Measurements from ENCODE around the gene RBM33.
"Not testable (repeated sequence)": the region's sequence is repeated elsewhere in the genome, so short reads cannot be mapped to it uniquely, and the experiment has no call there.

The RBM33 gene

GRCh38 chr7:155811895-155812761 is 167.7 kb downstream of the RBM33 start, which contains the start of gene SHH:
Gene SHH (minus strand): TSS chr7:155812463. CDS start chr7:155812122, 341 bp downstream.
- no peak for DNase-seq (ENCODE audit: low read depth, low spot score)
- no peak within 1 kb of the TSS for H3K27ac ChIP-seq

DNA sequence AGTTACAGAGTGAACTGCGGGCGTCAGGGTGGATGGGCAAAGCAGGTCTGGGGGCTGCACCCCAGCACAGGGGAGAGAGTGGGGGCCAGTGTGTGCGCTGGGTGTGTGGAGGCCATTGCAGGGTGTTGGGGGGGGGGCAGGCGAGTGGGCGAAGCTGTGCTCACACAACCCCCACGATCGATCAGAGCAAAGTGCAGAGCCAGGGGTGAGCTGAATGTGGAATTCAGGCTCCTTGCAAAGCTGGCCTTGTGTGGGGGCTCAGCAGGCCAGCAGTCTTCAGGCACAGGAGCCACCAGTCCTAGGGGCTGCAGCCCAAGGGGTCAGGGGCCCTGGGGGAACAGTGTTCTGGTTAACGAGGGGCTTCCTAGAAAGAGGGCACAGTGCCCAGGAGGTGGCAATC is 168.7 kb downstream of the RBM33 start:
- DNase-seq (ENCODE audit: low read depth, low spot score): no peak
- H3K27ac ChIP-seq: no peak overlapping the region

- no peak for DNase-seq (ENCODE audit: low read depth, low spot score)
- no peak overlapping the region for H3K27ac ChIP-seq
Observed at GRCh38 chr7:155813546-155814315, 169.3 kb downstream of the RBM33 start.

DNA sequence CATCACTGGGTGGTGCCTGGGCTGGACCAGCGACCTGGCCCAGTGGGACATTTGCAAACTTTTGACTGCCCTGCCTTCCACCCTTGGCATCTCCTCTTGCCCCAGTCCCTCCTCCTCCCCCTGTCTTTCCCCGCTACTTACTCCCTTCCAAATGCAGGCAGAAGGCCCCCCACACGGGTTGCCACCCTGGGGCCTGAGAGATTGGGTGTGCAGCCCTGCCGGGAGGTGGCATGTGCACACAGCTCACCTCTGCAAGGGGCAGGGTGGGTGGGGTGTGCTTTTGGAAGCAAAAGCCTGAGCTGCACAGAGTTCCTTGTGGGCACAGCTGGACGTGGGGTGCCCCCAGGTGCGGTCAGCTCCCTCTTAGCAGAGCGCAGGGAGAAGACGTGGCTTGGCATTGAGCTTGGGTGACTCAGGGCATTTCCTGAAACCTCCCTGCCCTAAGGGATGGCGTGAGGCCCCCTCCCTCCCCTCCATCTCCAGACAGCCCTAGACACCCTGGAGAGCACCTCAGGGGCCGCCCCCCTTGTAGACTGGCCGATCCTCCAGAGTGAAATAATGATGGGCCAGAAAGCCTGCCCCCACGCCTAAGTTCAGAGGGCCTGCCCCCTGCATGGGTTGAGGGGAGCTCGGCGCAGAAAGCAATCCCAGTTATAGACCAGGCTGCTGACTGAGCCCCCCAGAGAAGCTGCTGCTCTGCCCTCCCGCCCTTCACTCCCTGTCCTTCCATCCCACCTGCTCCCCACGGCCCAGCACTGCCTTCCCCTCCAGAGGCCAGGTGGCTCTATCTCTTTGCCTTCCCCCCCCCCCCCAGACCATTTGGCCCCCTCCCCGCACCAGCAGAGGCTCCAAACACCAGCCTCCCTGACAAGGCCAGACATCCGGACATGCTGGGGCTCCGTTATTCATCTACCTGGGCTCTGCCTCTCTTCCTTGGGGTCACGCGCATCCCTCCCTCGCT is 170.1 kb downstream of the RBM33 start:
- no peak overlapping the region for H3K27ac ChIP-seq
- DNase-seq (ENCODE audit: low read depth, low spot score): no peak

GRCh38 chr7:155815332-155816191 is 171.1 kb downstream of the RBM33 start:
- no peak for DNase-seq (ENCODE audit: low read depth, low spot score)
- H3K27ac ChIP-seq: no peak overlapping the region

DNA sequence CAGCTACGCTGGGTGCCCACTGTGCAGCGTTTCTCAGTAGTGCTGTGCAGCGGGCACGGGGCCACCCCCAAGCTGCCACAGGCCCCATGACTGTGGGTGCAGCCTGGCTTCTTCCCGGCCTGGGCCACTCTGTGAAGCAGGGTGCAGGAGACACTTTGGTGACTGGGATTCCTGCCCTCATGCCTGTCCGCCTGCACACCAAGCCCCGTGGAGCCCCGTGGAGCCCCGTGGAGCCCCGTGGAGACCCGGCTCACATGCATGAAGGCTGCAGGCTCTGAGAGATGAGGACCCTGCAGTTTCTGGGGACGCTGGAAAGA is 171.7 kb downstream of the RBM33 start:
- H3K27ac ChIP-seq: no peak overlapping the region
- no peak for DNase-seq (ENCODE audit: low read depth, low spot score)

DNA sequence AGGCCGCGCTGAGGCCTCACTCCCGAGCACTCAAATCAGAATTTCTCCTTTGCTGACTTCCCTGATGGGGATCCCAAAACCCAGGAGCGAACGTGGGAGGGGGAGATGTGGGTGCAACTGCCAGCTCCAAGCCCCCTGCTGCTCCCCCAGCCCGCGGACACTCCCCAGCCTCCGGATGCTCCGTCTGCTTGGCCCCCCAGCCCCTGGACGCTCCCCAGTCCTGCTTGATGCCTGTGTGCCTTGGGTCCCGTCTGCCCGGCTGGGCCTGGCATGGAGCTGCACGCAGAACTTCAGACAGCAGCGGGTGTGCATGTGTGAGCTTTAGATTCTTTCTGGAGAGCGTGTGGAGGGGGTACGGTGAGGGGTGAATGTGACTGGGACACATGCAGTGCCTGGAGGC is 172.5 kb downstream of the RBM33 start:
- no peak for DNase-seq (ENCODE audit: low read depth, low spot score)
- no peak overlapping the region for H3K27ac ChIP-seq

DNA sequence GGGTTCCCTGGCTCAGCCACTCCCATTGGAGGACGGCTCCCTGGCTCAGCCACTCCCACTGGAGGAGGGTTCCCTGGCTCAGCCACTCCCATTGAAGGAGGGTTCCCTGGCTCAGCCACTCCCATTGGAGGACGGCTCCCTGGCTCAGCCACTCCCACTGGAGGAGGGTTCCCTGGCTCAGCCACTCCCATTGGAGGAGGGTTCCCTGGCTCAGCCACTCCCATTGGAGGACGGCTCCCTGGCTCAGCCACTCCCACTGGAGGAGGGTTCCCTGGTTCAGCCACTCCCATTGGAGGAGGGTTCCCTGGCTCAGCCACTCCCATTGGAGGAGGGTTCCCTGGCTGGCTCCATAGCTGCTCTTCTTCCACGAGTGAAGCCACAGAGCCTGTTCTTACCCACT is 173.1 kb downstream of the RBM33 start:
- not testable (repeated sequence) for DNase-seq (ENCODE audit: low read depth, low spot score); H3K27ac ChIP-seq

- no peak for DNase-seq (ENCODE audit: low read depth, low spot score)
- H3K27ac ChIP-seq: no peak overlapping the region
Observed at GRCh38 chr7:155818154-155818819, 173.8 kb downstream of the RBM33 start.

GRCh38 chr7:155818820-155819168 is 174.3 kb downstream of the RBM33 start:
- no peak overlapping the region for H3K27ac ChIP-seq
- no peak for DNase-seq (ENCODE audit: low read depth, low spot score)

- H3K27ac ChIP-seq: no peak overlapping the region
- no peak for DNase-seq (ENCODE audit: low read depth, low spot score)
Observed at GRCh38 chr7:155819186-155819585, 174.7 kb downstream of the RBM33 start.

- DNase-seq (ENCODE audit: low read depth, low spot score): no peak
- no peak overlapping the region for H3K27ac ChIP-seq
Observed at GRCh38 chr7:155820246-155820645, 175.8 kb downstream of the RBM33 start.

DNA sequence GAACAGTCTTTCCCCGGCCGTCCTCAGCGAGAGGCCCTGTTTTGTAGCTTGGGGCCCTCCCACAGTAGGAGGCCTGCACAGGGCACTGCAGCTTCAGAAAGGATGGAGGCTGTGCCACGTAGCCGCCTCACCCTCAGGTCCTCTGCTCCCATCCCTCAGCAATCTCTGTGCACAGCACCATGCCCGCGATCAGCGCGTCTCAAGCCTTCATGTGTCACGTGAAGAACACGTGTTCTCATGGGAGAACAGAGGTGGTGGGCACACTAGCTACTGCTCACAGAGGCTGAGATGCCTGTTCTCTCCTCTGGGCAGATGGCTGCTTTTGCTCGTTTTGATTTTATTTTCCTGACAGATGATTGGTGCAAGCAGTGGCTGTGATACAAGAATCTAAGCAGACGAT is 176.3 kb downstream of the RBM33 start:
- H3K27ac ChIP-seq: no peak overlapping the region
- DNase-seq (ENCODE audit: low read depth, low spot score): no peak

DNA sequence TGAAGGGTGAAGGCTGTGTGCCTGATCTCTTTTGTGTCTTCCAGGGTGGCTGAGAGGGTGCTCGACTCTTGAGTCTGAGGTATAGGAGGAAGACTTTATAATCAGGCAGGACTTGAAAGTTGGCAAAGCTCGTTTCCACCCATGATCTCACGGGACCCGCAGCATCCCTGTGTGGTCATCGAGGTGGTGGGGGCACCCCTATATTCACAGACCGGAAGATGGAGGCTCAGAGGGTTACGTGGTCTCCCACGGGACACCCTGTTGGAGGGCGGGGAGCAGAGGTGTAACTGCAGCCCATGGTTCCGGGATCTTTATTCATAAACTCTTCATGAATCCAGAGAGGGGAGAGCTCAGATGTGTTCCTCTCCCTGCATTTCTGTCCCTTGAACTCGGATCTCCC is 177.4 kb downstream of the RBM33 start:
- no peak for DNase-seq (ENCODE audit: low read depth, low spot score)
- no peak overlapping the region for H3K27ac ChIP-seq

GRCh38 chr7:155824227-155824886 is 179.9 kb downstream of the RBM33 start:
- DNase-seq (ENCODE audit: low read depth, low spot score): peak; percentile 70
- H3K27ac ChIP-seq: peak overlapping the region; percentile 1

DNA sequence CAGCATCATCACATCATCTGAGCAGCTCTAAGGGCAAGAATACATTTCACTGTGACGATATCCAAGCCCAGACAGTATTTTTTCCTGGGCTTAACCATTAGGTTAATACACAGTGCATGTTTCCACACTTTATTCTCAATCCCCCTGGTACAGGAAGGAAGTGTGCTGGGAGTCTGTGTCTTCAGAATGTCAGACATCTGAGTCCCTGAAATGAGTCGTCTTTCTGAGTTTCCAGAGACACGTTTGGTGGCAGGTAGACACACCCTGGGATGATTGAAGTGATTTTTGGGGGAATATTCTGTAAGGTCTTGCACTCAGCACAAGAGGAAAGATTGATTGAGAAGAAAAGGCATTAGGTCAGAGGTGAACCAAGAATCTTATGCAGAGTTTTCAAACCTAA is 180.9 kb downstream of the RBM33 start:
- H3K27ac ChIP-seq: peak overlapping the region; percentile 1
- no peak for DNase-seq (ENCODE audit: low read depth, low spot score)

DNA sequence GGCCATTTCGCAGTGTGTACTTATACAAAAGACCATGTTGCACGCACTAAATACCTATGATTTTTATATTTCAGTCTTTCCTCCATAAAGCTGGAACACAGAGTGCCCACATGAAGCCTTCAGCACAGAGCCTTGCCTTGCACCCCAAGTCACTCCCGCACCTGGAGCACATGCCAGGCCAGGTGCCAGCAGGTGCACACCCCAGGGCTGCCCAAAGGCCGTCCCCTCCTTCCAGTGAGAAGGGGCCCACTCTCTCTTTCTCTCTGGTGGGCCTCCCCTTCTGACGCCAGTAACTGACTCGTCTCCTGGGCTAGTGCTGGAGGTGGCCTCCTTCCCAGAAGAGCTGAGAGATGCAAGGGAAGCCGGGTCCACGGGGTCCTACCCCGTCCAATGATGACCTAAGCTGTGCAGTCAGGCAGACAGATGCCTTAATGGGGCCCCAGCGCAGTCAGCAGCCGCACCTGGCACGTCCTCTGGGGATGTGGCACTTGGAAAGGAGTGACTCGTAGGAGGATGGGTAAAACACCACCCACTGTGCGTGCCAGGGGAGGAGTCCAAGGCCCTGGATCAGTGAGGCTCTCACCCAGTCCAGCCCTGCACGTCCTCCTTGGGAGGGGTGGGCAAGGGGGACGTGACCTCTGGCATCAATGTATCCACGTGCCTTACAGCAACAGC is 185.5 kb downstream of the RBM33 start:
- H3K27ac ChIP-seq: no peak overlapping the region
- no peak for DNase-seq (ENCODE audit: low read depth, low spot score)

All from epithelial cell of prostate (primary cell).